Adrenal gland (tissue), 12 donors: ENCODE measurements around the gene LARGE1. TPM values are rescaled to one million over a fixed set of nuclear protein-coding genes. Genes with fewer than 3 reads are reported as not detected.

Experiments
- DNase-seq, 7 donors: peaks; one replicate each; pipeline ENCODE4 v3.0.0-alpha.2; 2019 to 2020
- H3K27ac ChIP-seq, 5 donors: fragments of 200-600 bp; sonication (generic) in 4 of 5; 1 replicate in 3 of 5; 2 replicates in 2 of 5; pipeline versions ENCODE4 v1.5.1 to v1.8.0; 2016 to 2020; ENCODE audit warnings: mild to moderate bottlenecking in 1 of 5
- H3K27me3 ChIP-seq: fragments of 200-600 bp; 2 replicates; pipeline ENCODE4 v1.8.0; 2021
- H3K36me3 ChIP-seq, 2 donors: fragments of 200-600 bp; replicated peaks in 1 of 2; 1 replicate in 1 of 2; 2 replicates in 1 of 2; pipeline versions ENCODE4 v1.5.1 to v1.8.0; 2018 to 2022
- H3K4me1 ChIP-seq, 2 donors: fragments of 200-600 bp; replicated peaks in 1 of 2; 1 replicate in 1 of 2; 2 replicates in 1 of 2; pipeline versions ENCODE4 v1.5.1 to v1.8.0; 2018 to 2021
- H3K4me3 ChIP-seq, 4 donors: fragments of 200-600 bp; sonication (generic) in 3 of 4; one replicate each; pipeline ENCODE4 v1.5.1; 2016 to 2018
- H3K9me3 ChIP-seq, 3 donors: fragments of 200-600 bp; sonication (generic) in 1 of 3; replicated peaks in 1 of 3; 1 replicate in 2 of 3; 2 replicates in 1 of 3; pipeline versions ENCODE4 v1.5.1 to v1.8.0; 2016 to 2021
- CTCF ChIP-seq, 6 experiments: fragments of 450-650 bp in 4 of 6; fragments of 200-600 bp in 2 of 6; sonication (generic) in 1 of 6; IDR thresholded peaks; 1 replicate in 5 of 6; 2 replicates in 1 of 6; pipeline versions ENCODE4 v1.5.1 to v1.8.0; 2016 to 2021; ENCODE audit warnings: antibody characterized with exemption in 6 of 6, mild to moderate bottlenecking in 2 of 6, moderate library complexity in 1 of 6
- POLR2A ChIP-seq, 2 donors: fragments of 450-650 bp; IDR thresholded peaks; one replicate each; pipeline ENCODE4 v1.6.1; 2017; ENCODE audit warnings: antibody characterized with exemption in 2 of 2, mild to moderate bottlenecking in 2 of 2, moderate library complexity in 1 of 2
- WGBS, 4 donors: extraction: QIAGEN DNeasy Blood & Tissue Kit in 2 of 4; methylation state at CpG; one replicate each; pipeline versions ENCODE4 v1.1.5 to v1.1.7; 2013 to 2017; 5-methylcytosine and 5-hydroxymethylcytosine counted together
- intact Hi-C, 2 donors: fragments of 100-400 bp; cut with DNase I; formaldehyde crosslinking; loops; one replicate each; pipeline versions ENCODE4 v1.14.1 to v1.15.0; 2022 to 2023
- polyA plus RNA-seq, 3 donors: library from polyadenylated mRNA; stranded (reverse); fragments of 200-250 nt in 2 of 3; fragments of 350-450 nt in 1 of 3; fragmentation: Illumina TruSeq in 1 of 3; extraction: RNeasy Lipid Tissue Mini Kit (QIAGEN cat#74804) in 1 of 3; gene quantifications; one replicate each; pipeline ENCODE4 v1.2.3, GENCODE V29; 2013 to 2014
- total RNA-seq, 9 donors: library from RNA; depleted of rRNA in 4 of 9; stranded (reverse); fragments of >200 nt in 4 of 9; fragments of 120-200 nt in 1 of 9; fragmentation: NEBNext Ultra II Directional in 1 of 9; extraction: Animal tissue kit (Norgen Biotek cat#: 25700) in 1 of 9; gene quantifications; one replicate each; pipeline versions ENCODE4 v1.1.0 to v1.2.4, GENCODE V29; 2013 to 2023
- donor health status: healthy with polysubstance abuse.
- donor health status: Bipolar disorder and iron deficiency.
- donor health status: DM: yes; HTN: yes; CAD: no.
- donor health status: DM: no; HTN: no; CAD: no.
- donor health status: DM: no; HTN: no; CAD: no.
- donor health status: DM: yes; HTN: yes; CAD: no.

Gene LARGE1
- total and polyA plus RNA-seq, 12 donors: 3.4 to 67.6 (median 30.6) TPM

- Histone ChIP-seq H3K4me1 (no peaks in the 10 kb centered on the region), H3K4me3 (no peak overlapping the region), H3K36me3 (no peaks in the 10 kb centered on the region), H3K9me3 (no peaks in the 10 kb centered on the region), H3K27me3 (no peaks in the 10 kb centered on the region), H3K27ac (no peak overlapping the region)
- no peak for DNase-seq
- intact Hi-C loops: no loop called here
- WGBS, 4 donors: 82 to 91% (median 89%) methylated on average over 5 of the region's 5 CpGs
- no peak for TF ChIP-seq POLR2A (IDR thresholded peaks at IDR 0.05)
- TF ChIP-seq CTCF (IDR thresholded peaks at IDR 0.05): no peak
Measured at GRCh38 chr22:33467620-33468095, 452.6 kb downstream of the LARGE1 start.

GRCh38 chr22:33467080-33467479, 453.2 kb downstream of the LARGE1 start:
- TF ChIP-seq POLR2A (IDR thresholded peaks at IDR 0.05) (no peak), CTCF (IDR thresholded peaks at IDR 0.05) (no peak)
- H3K9me3 ChIP-seq: peaks cover 0 to 1% (median 0%) of the 10 kb centered on the region in 3 donors
- no peaks in the 10 kb centered on the region for H3K27me3 ChIP-seq
- DNase-seq: no peak
- 45 to 66% (median 54%) methylated on average over 2 of the region's 2 CpGs for WGBS, 4 donors
- intact Hi-C loops: no loop called here
- H3K36me3 ChIP-seq: no peaks in the 10 kb centered on the region
- H3K4me1 ChIP-seq: no peaks in the 10 kb centered on the region
- no peak overlapping the region for H3K4me3 ChIP-seq
- no peak overlapping the region for H3K27ac ChIP-seq

- WGBS, 4 donors: 45 to 68% (median 62%) methylated on average over 5 of the region's 5 CpGs
- DNase-seq: peak in 1 of 7 donors; percentile 3
- Histone ChIP-seq H3K27me3 (no peaks in the 10 kb centered on the region), H3K4me3 (no peak overlapping the region), H3K9me3 (peaks cover 0 to 5% (median 4%) of the 10 kb centered on the region in 3 donors), H3K4me1 (no peaks in the 10 kb centered on the region), H3K36me3 (no peaks in the 10 kb centered on the region), H3K27ac (no peak overlapping the region)
- no peak for TF ChIP-seq POLR2A (IDR thresholded peaks at IDR 0.05)
- TF ChIP-seq CTCF (IDR thresholded peaks at IDR 0.05): no peak
- intact Hi-C loops: no loop called here
Measured at GRCh38 chr22:33465554-33465953, 454.7 kb downstream of the LARGE1 start.

GRCh38 chr22:33464698-33465097, 455.6 kb downstream of the LARGE1 start:
- Histone ChIP-seq H3K4me1 (no peaks in the 10 kb centered on the region), H3K27me3 (no peaks in the 10 kb centered on the region), H3K9me3 (peaks cover 0 to 5% (median 4%) of the 10 kb centered on the region in 3 donors), H3K27ac (no peak overlapping the region), H3K36me3 (no peaks in the 10 kb centered on the region), H3K4me3 (no peak overlapping the region)
- no peak for DNase-seq
- 85 to 92% (median 89%) methylated on average over 2 of the region's 2 CpGs for WGBS, 4 donors
- intact Hi-C loops: no loop called here
- no peak for TF ChIP-seq POLR2A (IDR thresholded peaks at IDR 0.05)
- TF ChIP-seq CTCF (IDR thresholded peaks at IDR 0.05): no peak
